ENCODE measurements around the gene PRKCA. TPM values are rescaled to one million over a fixed set of nuclear protein-coding genes. Genes with fewer than 3 reads are reported as not detected.

The PRKCA gene
- total and polyA plus RNA-seq, 2 donors from 2014 or later: 8.0 to 50.8 TPM

- no peaks in the 10 kb centered on the region for H3K4me1 ChIP-seq (ENCODE audit: control insufficient read depth in 2 of 3, insufficient read depth in 2 of 3, low read depth in 1 of 3, low read length in 3 of 3)
- H3K9me3 ChIP-seq (ENCODE audit: control insufficient read depth in 2 of 3, insufficient read depth in 1 of 3, low read length in 3 of 3): peaks cover 0 to 3% (median 0%) of the 10 kb centered on the region in 3 donors
- no peak for FAIRE-seq
- intact Hi-C loops (cut with DNase I): no loop called here
- TF ChIP-seq CTCF (IDR thresholded peaks at IDR 0.05; ENCODE audit: borderline replicate concordance, extremely low read depth, insufficient read depth): no peak
- no peaks in the 10 kb centered on the region for H3K36me3 ChIP-seq (ENCODE audit: control insufficient read depth in 2 of 3, insufficient read depth in 3 of 3, low read length in 3 of 3)
- H3K27me3 ChIP-seq (ENCODE audit: control insufficient read depth, insufficient read depth, low read length): no peaks in the 10 kb centered on the region
- H3K4me3 ChIP-seq (ENCODE audit: low read length in 3 of 3): no peak overlapping the region
- no peak overlapping the region for H3K9ac ChIP-seq (ENCODE audit: low read length in 3 of 3)
- H3K27ac ChIP-seq (ENCODE audit: low read depth in 2 of 2, low read length in 2 of 2): no peak overlapping the region
- DNase-seq: no peak
Measured at GRCh38 chr17:66610361-66611133, 308.1 kb downstream of the PRKCA start.

DNA sequence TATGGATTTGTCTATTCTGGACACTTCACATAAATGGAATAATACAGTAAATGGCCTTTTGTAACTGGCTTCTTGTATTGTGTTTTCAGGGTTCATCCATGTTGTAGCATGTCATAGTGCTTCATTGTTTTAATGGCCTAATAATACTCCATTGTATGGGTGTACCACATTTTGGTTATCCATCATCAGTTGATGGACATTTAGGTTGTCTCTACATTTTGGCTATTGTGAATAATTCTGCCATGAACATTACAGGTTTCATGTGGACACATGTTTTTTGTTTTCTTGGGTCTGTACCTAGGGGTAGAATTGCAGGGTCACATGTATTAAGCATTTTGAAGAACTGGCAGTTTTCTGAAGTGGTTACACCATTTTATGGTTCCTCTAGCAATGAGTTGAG is 309.0 kb downstream of the PRKCA start:
- no peaks in the 10 kb centered on the region for H3K27me3 ChIP-seq (ENCODE audit: control insufficient read depth, insufficient read depth, low read length)
- H3K36me3 ChIP-seq (ENCODE audit: control insufficient read depth in 2 of 3, insufficient read depth in 3 of 3, low read length in 3 of 3): no peaks in the 10 kb centered on the region
- H3K27ac ChIP-seq (ENCODE audit: low read depth in 2 of 2, low read length in 2 of 2): no peak overlapping the region
- no peaks in the 10 kb centered on the region for H3K4me1 ChIP-seq (ENCODE audit: control insufficient read depth in 2 of 3, insufficient read depth in 2 of 3, low read depth in 1 of 3, low read length in 3 of 3)
- no peak overlapping the region for H3K4me3 ChIP-seq (ENCODE audit: low read length in 3 of 3)
- no peak overlapping the region for H3K9ac ChIP-seq (ENCODE audit: low read length in 3 of 3)
- no peak for TF ChIP-seq CTCF (IDR thresholded peaks at IDR 0.05; ENCODE audit: borderline replicate concordance, extremely low read depth, insufficient read depth)
- DNase-seq (no peak), FAIRE-seq (no peak)
- H3K9me3 ChIP-seq (ENCODE audit: control insufficient read depth in 2 of 3, insufficient read depth in 1 of 3, low read length in 3 of 3): peaks cover 0 to 3% (median 0%) of the 10 kb centered on the region in 3 donors
- intact Hi-C loops (cut with DNase I): no loop called here

DNA sequence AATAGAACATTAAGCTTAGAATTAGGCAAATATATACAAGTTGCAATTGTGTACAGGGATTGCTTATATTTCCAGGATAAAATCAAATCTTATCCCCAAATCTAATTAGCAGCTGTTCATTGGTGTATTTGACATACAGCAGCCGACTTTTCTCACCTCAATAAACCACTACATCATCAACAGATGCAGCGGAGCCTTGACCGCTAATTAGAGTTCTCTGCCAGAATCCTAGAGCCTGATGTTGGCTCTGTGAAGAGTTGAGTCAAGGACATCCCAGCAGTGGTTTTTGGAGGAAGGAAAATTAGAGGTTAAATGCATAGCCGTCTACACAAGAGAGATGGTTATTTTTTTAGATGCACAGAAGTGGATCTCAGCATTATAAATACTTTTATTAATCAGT is 310.6 kb downstream of the PRKCA start:
- Histone ChIP-seq H3K27ac (ENCODE audit: low read depth in 2 of 2, low read length in 2 of 2) (no peak overlapping the region), H3K9ac (ENCODE audit: low read length in 3 of 3) (no peak overlapping the region), H3K36me3 (ENCODE audit: control insufficient read depth in 2 of 3, insufficient read depth in 3 of 3, low read length in 3 of 3) (no peaks in the 10 kb centered on the region), H3K4me3 (ENCODE audit: low read length in 3 of 3) (no peak overlapping the region), H3K4me1 (ENCODE audit: control insufficient read depth in 2 of 3, insufficient read depth in 2 of 3, low read depth in 1 of 3, low read length in 3 of 3) (no peaks in the 10 kb centered on the region), H3K27me3 (ENCODE audit: control insufficient read depth, insufficient read depth, low read length) (no peaks in the 10 kb centered on the region), H3K9me3 (ENCODE audit: control insufficient read depth in 2 of 3, insufficient read depth in 1 of 3, low read length in 3 of 3) (peaks cover 0 to 3% (median 0%) of the 10 kb centered on the region in 3 donors)
- intact Hi-C loops (cut with DNase I): no loop called here
- FAIRE-seq: no peak
- TF ChIP-seq CTCF (IDR thresholded peaks at IDR 0.05; ENCODE audit: borderline replicate concordance, extremely low read depth, insufficient read depth): no peak
- DNase-seq: no peak
